ENCODE measurements around the gene ECSCR.
"Not testable (repeated sequence)": the region's sequence is repeated elsewhere in the genome, so short reads cannot be mapped to it uniquely, and the experiment has no call there.

The ECSCR gene

GRCh38 chr5:139462586-139463276 lies at the start of gene ECSCR:
ECSCR (minus strand) TSS chr5:139462743; CDS start chr5:139462670, 73 bp downstream.
- no peak for DNase-seq

- not testable (repeated sequence) for DNase-seq
Observed at GRCh38 chr5:139504722-139505121, 42.2 kb upstream of the ECSCR start.

GRCh38 chr5:139503879-139504278 lies 41.3 kb upstream of the ECSCR start:
- DNase-seq, result not testable (repeated sequence)

- DNase-seq, result not testable (repeated sequence)
Observed at GRCh38 chr5:139503036-139503817, 40.7 kb upstream of the ECSCR start.

GRCh38 chr5:139501381-139501780 lies 38.8 kb upstream of the ECSCR start:
- DNase-seq, result no peak

GRCh38 chr5:139495638-139496435 lies 33.3 kb upstream of the ECSCR start:
- DNase-seq, result no peak

GRCh38 chr5:139494832-139495231 lies 32.3 kb upstream of the ECSCR start:
- DNase-seq, result no peak

GRCh38 chr5:139494256-139494655 lies 31.7 kb upstream of the ECSCR start:
- no peak for DNase-seq

GRCh38 chr5:139492700-139493192 lies 30.2 kb upstream of the ECSCR start:
- no peak for DNase-seq

GRCh38 chr5:139488260-139488659 lies 25.7 kb upstream of the ECSCR start:
- DNase-seq, result no peak

- DNase-seq, result no peak
Observed at GRCh38 chr5:139486201-139486600, 23.7 kb upstream of the ECSCR start.

- not testable (repeated sequence) for DNase-seq
Observed at GRCh38 chr5:139482890-139483208, 20.3 kb upstream of the ECSCR start.

GRCh38 chr5:139482050-139482889 lies 19.7 kb upstream of the ECSCR start, which contains the start of gene STING1:
STING1 (minus strand) TSS chr5:139482758; CDS start chr5:139481704, 1,054 bp downstream.
- peak; percentile 83 for DNase-seq

- DNase-seq, result no peak
Observed at GRCh38 chr5:139481580-139482049, 19.1 kb upstream of the ECSCR start.

GRCh38 chr5:139481122-139481533 lies 18.6 kb upstream of the ECSCR start:
- peak; percentile 68 for DNase-seq

GRCh38 chr5:139479729-139480128 lies 17.2 kb upstream of the ECSCR start:
- DNase-seq, result not testable (repeated sequence)

- DNase-seq, result not testable (repeated sequence)
Observed at GRCh38 chr5:139478657-139479423, 16.3 kb upstream of the ECSCR start.

- DNase-seq, result no peak
Observed at GRCh38 chr5:139475865-139476617, 13.5 kb upstream of the ECSCR start.

GRCh38 chr5:139474890-139475791 lies 12.6 kb upstream of the ECSCR start:
- DNase-seq, result no peak
